GM21619 (cell line): ENCODE data around the gene CCND1.
"Not testable (repeated sequence)": the region's sequence is repeated elsewhere in the genome, so short reads cannot be mapped to it uniquely, and the experiment has no call there.

Experiments used
- ATAC-seq: cut with Tn5 transposase; IDR thresholded peaks from one replicate; pipeline ENCODE4 v1.9.1; 2021; ENCODE audit not compliant: unreplicated experiment

The CCND1 gene

GRCh38 chr11:69617682-69618081 is 23.3 kb upstream of the CCND1 start:
- ATAC-seq: no peak

GRCh38 chr11:69618237-69618636 is 22.7 kb upstream of the CCND1 start:
- ATAC-seq: no peak

GRCh38 chr11:69620683-69621290 is 20.2 kb upstream of the CCND1 start:
- no peak for ATAC-seq

GRCh38 chr11:69622097-69622681 is 18.8 kb upstream of the CCND1 start:
- not testable (repeated sequence) for ATAC-seq

- no peak for ATAC-seq
Observed at GRCh38 chr11:69624293-69624692, 16.7 kb upstream of the CCND1 start.

- no peak for ATAC-seq
Observed at GRCh38 chr11:69625476-69625875, 15.5 kb upstream of the CCND1 start.

- no peak for ATAC-seq
Observed at GRCh38 chr11:69627551-69627950, 13.4 kb upstream of the CCND1 start.

GRCh38 chr11:69630017-69630416 is 10.9 kb upstream of the CCND1 start:
- ATAC-seq: no peak

GRCh38 chr11:69630424-69630823 is 10.5 kb upstream of the CCND1 start:
- ATAC-seq: no peak

- ATAC-seq: no peak
Observed at GRCh38 chr11:69632900-69633299, 8.1 kb upstream of the CCND1 start.

GRCh38 chr11:69634069-69634468 is 6.9 kb upstream of the CCND1 start:
- ATAC-seq: no peak

- no peak for ATAC-seq
Observed at GRCh38 chr11:69634590-69634989, 6.4 kb upstream of the CCND1 start.

GRCh38 chr11:69635195-69635594 is 5.8 kb upstream of the CCND1 start:
- no peak for ATAC-seq

GRCh38 chr11:69635804-69636511 is 5.0 kb upstream of the CCND1 start:
- no peak for ATAC-seq

GRCh38 chr11:69636512-69637197 is 4.3 kb upstream of the CCND1 start:
- no peak for ATAC-seq

- no peak for ATAC-seq
Observed at GRCh38 chr11:69637198-69637940, 3.6 kb upstream of the CCND1 start.

- no peak for ATAC-seq
Observed at GRCh38 chr11:69637941-69638871, 2.8 kb upstream of the CCND1 start.

GRCh38 chr11:69638941-69639681 is 1.8 kb upstream of the CCND1 start:
- ATAC-seq: no peak

- no peak for ATAC-seq
Observed at GRCh38 chr11:69639831-69640230, 1.1 kb upstream of the CCND1 start.
